Heart left ventricle (tissue), 16 donors: ENCODE data around the gene MAD2L1. TPM values are rescaled to one million over a fixed set of nuclear protein-coding genes. Genes with fewer than 3 reads are reported as not detected.

Experiments
- ATAC-seq, 4 donors: fragments of 200-7000 bp; cut with Tn5 transposase; one replicate each; pipeline ENCODE4 v1.9.1; 2020 to 2022; ENCODE audit warnings: moderate library complexity in 4 of 4, mild to moderate bottlenecking in 3 of 4, moderate number of reproducible peaks in 1 of 4
- DNase-seq, 5 donors: peaks; one replicate each; pipeline ENCODE4 v3.0.0-alpha.2; 2020
- H3K27ac ChIP-seq, 12 donors: fragments of 200-600 bp; sonication (generic) in 4 of 12; one replicate each; pipeline versions ENCODE4 v1.5.0 to v1.8.0; 2016 to 2022; ENCODE audit warnings: mild to moderate bottlenecking in 2 of 12
- H3K27me3 ChIP-seq, 9 donors: fragments of 200-600 bp; sonication (generic) in 2 of 9; one replicate each; pipeline versions ENCODE4 v1.5.1 to v1.8.0; 2016 to 2022; ENCODE audit warnings: mild to moderate bottlenecking in 3 of 9
- H3K36me3 ChIP-seq, 9 donors: fragments of 200-600 bp; sonication (generic) in 2 of 9; one replicate each; pipeline versions ENCODE4 v1.5.0 to v1.8.0; 2018 to 2022; ENCODE audit warnings: mild to moderate bottlenecking in 2 of 9
- H3K4me1 ChIP-seq, 12 donors: fragments of 200-600 bp; sonication (generic) in 4 of 12; one replicate each; pipeline versions ENCODE4 v1.5.0 to v1.8.0; 2016 to 2022; ENCODE audit warnings: mild to moderate bottlenecking in 3 of 12
- H3K4me3 ChIP-seq, 12 donors: fragments of 200-600 bp; sonication (generic) in 4 of 12; one replicate each; pipeline versions ENCODE4 v1.5.0 to v1.8.0; 2017 to 2022; ENCODE audit warnings: mild to moderate bottlenecking in 9 of 12, moderate library complexity in 4 of 12
- H3K9me3 ChIP-seq, 12 donors: fragments of 200-600 bp; sonication (generic) in 4 of 12; one replicate each; pipeline versions ENCODE4 v1.5.0 to v1.8.0; 2016 to 2022; ENCODE audit warnings: mild to moderate bottlenecking in 1 of 12
- POLR2A ChIP-seq, 2 donors: fragments of 450-650 bp; IDR thresholded peaks; one replicate each; pipeline ENCODE4 v1.6.1; 2017; ENCODE audit warnings: antibody characterized with exemption in 2 of 2, mild to moderate bottlenecking in 2 of 2, moderate library complexity in 2 of 2
- WGBS, 4 donors: extraction: QIAGEN DNeasy Blood & Tissue Kit in 2 of 4; methylation state at CpG; one replicate each; pipeline versions ENCODE4 v1.1.5 to v1.1.7; 2013 to 2018; 5-methylcytosine and 5-hydroxymethylcytosine counted together
- intact Hi-C, 10 donors: fragments of 100-400 bp; cut with DNase I; formaldehyde crosslinking; loops; one replicate each; pipeline versions ENCODE4 v1.11.1 to v1.14.2; 2022
- polyA plus RNA-seq, 2 donors: library from polyadenylated mRNA; stranded (reverse); fragments of 200-250 nt; gene quantifications; one replicate each; pipeline ENCODE4 v1.2.3, GENCODE V29; 2013
- total RNA-seq, 9 donors: library from RNA; depleted of rRNA in 2 of 9; stranded (reverse); fragments of >200 nt in 2 of 9; fragmentation: NEBNext Ultra II Directional in 3 of 9; extraction: Animal tissue kit (Norgen Biotek cat#: 25700) in 3 of 9; gene quantifications; one replicate each; pipeline versions ENCODE4 v1.1.0 to v1.2.4, GENCODE V29; 2016 to 2023
- TF ChIP-seq, protein P1 (sequence below), 12 donors: fragments of 200-600 bp; sonication (generic) in 4 of 12; IDR thresholded peaks; one replicate each; pipeline versions ENCODE4 v1.5.0 to v1.8.0; 2018 to 2022; ENCODE audit warnings: antibody characterized with exemption in 12 of 12, mild to moderate bottlenecking in 5 of 12
- donor health status: ischemic (EF 13 %, LVEDD 7.1; RV severe dilation, severe dysfunction).
- donor health status: healthy with polysubstance abuse.
- donor health status: DM: no; HTN: yes; CAD: no.
- donor health status: DM: no; HTN: no; CAD: no.
- donor health status: ischemic (EF 25% LVEDD 6.9; RV normal size, moderate dysfunction).
- donor health status: ischemic (EF 25% LVEDD 5.7; RV mildly dilated, moderate dysfunction).
- donor health status: healthy.
- donor health status: DM: yes; HTN: yes; CAD: no.
- donor health status: ischemic (EF 35%, LVEDD 5.7; RV mildly dilated, moderate dysfunction).
- donor health status: nonischemic (EF 11% LVEDD 7.7; RV severe dilation, severe dysfunction).
- donor health status: DM: yes; HTN: yes; CAD: no.
- donor health status: PGD.
- donor health status: ischemic (EF 29% LVEDD 5.4; RV normal size, mild dysfunction).
- donor health status: nonischemic (EF 23%, LVEDD 6.1; RV moderate dilation, normal function).

MAD2L1 gene
- total and polyA plus RNA-seq, 11 donors, result 0.44 to 6.0 (median 1.2) TPM

- no peak for TF ChIP-seq POLR2A (IDR thresholded peaks at IDR 0.05)
- TF ChIP-seq, protein P1, sequence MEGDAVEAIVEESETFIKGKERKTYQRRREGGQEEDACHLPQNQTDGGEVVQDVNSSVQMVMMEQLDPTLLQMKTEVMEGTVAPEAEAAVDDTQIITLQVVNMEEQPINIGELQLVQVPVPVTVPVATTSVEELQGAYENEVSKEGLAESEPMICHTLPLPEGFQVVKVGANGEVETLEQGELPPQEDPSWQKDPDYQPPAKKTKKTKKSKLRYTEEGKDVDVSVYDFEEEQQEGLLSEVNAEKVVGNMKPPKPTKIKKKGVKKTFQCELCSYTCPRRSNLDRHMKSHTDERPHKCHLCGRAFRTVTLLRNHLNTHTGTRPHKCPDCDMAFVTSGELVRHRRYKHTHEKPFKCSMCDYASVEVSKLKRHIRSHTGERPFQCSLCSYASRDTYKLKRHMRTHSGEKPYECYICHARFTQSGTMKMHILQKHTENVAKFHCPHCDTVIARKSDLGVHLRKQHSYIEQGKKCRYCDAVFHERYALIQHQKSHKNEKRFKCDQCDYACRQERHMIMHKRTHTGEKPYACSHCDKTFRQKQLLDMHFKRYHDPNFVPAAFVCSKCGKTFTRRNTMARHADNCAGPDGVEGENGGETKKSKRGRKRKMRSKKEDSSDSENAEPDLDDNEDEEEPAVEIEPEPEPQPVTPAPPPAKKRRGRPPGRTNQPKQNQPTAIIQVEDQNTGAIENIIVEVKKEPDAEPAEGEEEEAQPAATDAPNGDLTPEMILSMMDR (IDR thresholded peaks at IDR 0.05), result no peak
- no peak for DNase-seq
- no peaks in the 10 kb centered on the region for H3K27me3 ChIP-seq
- H3K27ac ChIP-seq, result no peak overlapping the region
- no peaks in the 10 kb centered on the region for H3K36me3 ChIP-seq
- intact Hi-C loops, result no loop called here
- ATAC-seq, result no peak
- no peaks in the 10 kb centered on the region for H3K9me3 ChIP-seq
- peaks cover 0 to 5% (median 0%) of the 10 kb centered on the region in 12 donors for H3K4me1 ChIP-seq
- WGBS, 4 donors, result 31 to 44% (median 41%) methylated on average over 2 of the region's 2 CpGs
- no peak overlapping the region for H3K4me3 ChIP-seq
Observed at GRCh38 chr4:120034913-120035312, 31.7 kb downstream of the MAD2L1 start.

- no peak overlapping the region for H3K27ac ChIP-seq
- 69 to 95% (median 91%) methylated on average over 2 of the region's 2 CpGs for WGBS, 4 donors
- intact Hi-C loops, result no loop called here
- H3K27me3 ChIP-seq, result no peaks in the 10 kb centered on the region
- H3K4me1 ChIP-seq, result no peaks in the 10 kb centered on the region
- TF ChIP-seq, protein P1 (IDR thresholded peaks at IDR 0.05), result no peak
- TF ChIP-seq POLR2A (IDR thresholded peaks at IDR 0.05), result no peak
- ATAC-seq, result no peak
- DNase-seq, result no peak
- no peaks in the 10 kb centered on the region for H3K9me3 ChIP-seq
- no peaks in the 10 kb centered on the region for H3K36me3 ChIP-seq
- no peak overlapping the region for H3K4me3 ChIP-seq
Observed at GRCh38 chr4:120026853-120027252, 39.8 kb downstream of the MAD2L1 start.

DNA sequence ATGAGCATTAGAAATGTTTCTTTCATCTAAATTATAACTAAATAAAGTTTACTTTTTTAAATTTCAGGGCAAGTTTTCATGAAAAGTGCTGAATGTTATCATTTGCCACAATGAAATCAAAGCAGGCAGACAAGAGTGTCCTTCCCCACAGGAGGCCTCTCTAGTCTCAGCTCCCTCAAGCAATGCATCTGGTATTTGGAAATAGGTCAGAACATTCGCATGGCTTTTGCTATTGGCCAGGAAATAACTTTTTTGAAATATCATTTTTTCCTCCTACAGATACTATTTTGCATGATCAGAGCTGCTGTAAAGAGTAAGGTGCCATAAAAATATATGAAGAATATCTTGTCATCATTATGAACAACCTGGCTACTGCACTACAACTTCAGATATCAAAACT is 41.1 kb downstream of the MAD2L1 start:
- Histone ChIP-seq H3K36me3 (no peaks in the 10 kb centered on the region), H3K4me1 (no peaks in the 10 kb centered on the region), H3K27ac (no peak overlapping the region), H3K27me3 (no peaks in the 10 kb centered on the region), H3K9me3 (no peaks in the 10 kb centered on the region), H3K4me3 (no peak overlapping the region)
- 48 to 70% (median 68%) methylated on average over 1 of the region's 1 CpG for WGBS, 4 donors
- TF ChIP-seq POLR2A (IDR thresholded peaks at IDR 0.05), result no peak
- TF ChIP-seq, protein P1 (IDR thresholded peaks at IDR 0.05), result no peak
- intact Hi-C loops, result no loop called here
- no peak for ATAC-seq
- DNase-seq, result no peak

DNA sequence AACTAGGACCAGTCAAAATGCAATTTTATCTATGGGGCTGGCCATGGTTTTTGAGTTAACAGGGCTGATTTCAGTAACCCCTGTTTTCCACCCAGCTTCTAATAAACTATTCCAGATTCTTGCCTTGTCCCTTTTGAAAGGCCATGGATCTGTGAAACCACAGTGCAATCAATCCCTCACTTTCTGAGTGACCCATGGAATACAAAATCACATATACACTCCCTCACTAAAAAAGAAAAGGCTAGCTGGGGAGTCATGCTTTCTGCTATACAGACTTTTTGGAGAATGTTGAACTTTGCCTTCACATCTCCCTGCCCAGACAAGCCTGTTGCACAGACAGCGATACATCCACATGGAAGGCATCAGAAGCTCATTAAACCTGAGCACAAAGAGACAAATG is 47.9 kb downstream of the MAD2L1 start:
- WGBS, 4 donors, result 94 to 100% (median 95%) methylated on average over 1 of the region's 1 CpG
- no peak for TF ChIP-seq POLR2A (IDR thresholded peaks at IDR 0.05)
- TF ChIP-seq, protein P1 (IDR thresholded peaks at IDR 0.05), result no peak
- no peak for DNase-seq

More for the DNA sequence above, 47.9 kb downstream of the MAD2L1 start:
- Histone ChIP-seq H3K36me3 (no peaks in the 10 kb centered on the region), H3K27me3 (no peaks in the 10 kb centered on the region), H3K4me1 (no peaks in the 10 kb centered on the region), H3K27ac (no peak overlapping the region), H3K9me3 (no peaks in the 10 kb centered on the region), H3K4me3 (no peak overlapping the region)
- ATAC-seq, result no peak
- intact Hi-C loops, result no loop called here
